NT2/D1 (cell line): ENCODE results near the gene ACAN.

ENCODE experiments used
- YY1 ChIP-seq: IDR thresholded peaks from 2 replicates; pipeline ENCODE4 v1.6.1; 2011; ENCODE audit not compliant: insufficient read length, insufficient read depth
- ZNF274 ChIP-seq: IDR thresholded peaks from 2 replicates; pipeline ENCODE4 v1.6.1; 2011; ENCODE audit warnings: mild to moderate bottlenecking, low read depth, low read length

DNA sequence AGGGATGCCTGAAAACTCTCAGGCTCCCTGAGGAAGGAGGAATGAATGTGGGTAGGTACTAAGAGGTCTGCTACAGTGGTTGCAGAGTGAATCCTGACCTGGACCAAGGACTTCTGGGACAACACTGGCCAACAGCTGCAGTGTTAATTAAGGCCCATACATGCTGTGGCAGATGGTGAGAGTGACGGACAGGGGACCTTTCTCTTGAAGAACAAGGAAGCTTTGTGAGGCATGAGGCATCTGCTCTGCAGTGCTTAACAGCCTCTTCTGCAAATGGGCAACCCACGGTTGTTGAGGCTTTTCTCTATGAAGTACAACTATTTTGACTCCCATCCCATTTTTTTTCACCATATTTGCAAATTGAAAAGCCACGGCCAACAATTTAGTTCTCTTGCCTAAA is 26.6 kb upstream of the ACAN start:
- TF ChIP-seq YY1 (no peak), ZNF274 (no peak)
